ENCODE measurements around the gene OR5AU1. TPM values are rescaled to one million over a fixed set of nuclear protein-coding genes. Genes with fewer than 3 reads are reported as not detected.
A peak's percentile ranks its signal among the peaks of the same experiment; 100 is the strongest.

The OR5AU1 gene
- polyA plus RNA-seq, 1 donor from 2014 or later: not detected

DNA sequence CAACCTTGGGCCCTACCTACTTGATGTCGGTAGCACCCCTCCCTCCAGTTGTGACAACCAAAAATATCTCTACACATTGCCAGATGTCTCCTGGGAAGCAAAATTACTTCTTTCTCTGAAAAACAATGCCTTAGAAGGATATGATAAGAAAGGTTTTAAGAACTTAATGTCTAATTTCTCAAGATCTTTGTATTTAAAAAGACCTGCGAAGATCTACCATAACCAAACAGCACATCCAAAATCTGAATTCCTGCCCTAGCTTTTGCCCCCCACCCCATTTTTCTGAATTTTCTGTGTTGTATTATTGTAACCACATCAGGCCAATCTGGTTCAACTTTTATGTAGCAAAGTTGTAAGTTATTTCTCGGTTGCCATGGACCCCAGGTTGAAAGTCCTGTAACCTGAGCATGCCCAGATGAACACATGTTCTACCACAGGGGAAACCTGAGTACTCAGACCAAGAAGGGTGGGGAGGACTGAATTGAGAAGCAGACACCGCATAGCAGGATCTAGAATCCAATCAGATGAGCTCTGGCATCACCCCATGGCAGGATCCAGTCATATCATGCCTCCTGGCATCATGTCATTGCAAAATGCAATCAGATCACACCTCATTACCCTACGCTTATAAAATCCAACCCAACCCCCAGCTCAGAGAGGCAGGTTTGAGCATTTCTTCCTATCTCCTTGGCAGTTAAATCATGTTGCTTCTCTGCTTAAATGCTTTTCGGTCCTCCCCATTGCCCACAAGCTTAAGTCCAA lies 46.3 kb downstream of the OR5AU1 start:
- Histone ChIP-seq H3K4me2 (ENCODE audit: low read length) (no peak overlapping the region), H3K36me3 (ENCODE audit: insufficient read depth, low read length) (no peaks in the 10 kb centered on the region), H3K9ac (ENCODE audit: low read length) (no peak overlapping the region), H3K27me3 (ENCODE audit: insufficient read depth, low read depth, low read length) (no peaks in the 10 kb centered on the region), H3K9me2 (ENCODE audit: insufficient read depth, low read length) (no peaks in the 10 kb centered on the region), H3F3A (ENCODE audit: insufficient read depth, low read length, poor library complexity, severe bottlenecking) (peaks cover 6% of the 10 kb centered on the region), H4K20me1 (ENCODE audit: insufficient read depth) (no peaks in the 10 kb centered on the region), H3K27ac (ENCODE audit: low read length) (peak overlapping the region; percentile 40), H3K4me3 (ENCODE audit: low read length) (no peak overlapping the region), H3K79me2 (replicated peaks; ENCODE audit: insufficient read depth, low read length) (no peaks in the 10 kb centered on the region), H3K9me3 (ENCODE audit: low read length) (no peaks in the 10 kb centered on the region), H2AFZ (ENCODE audit: low read depth, low read length) (no peak overlapping the region)
- TF ChIP-seq RAD21 (conservative IDR thresholded peaks at IDR 0.05) (no peak), EZH2 (IDR thresholded peaks at IDR 0.05; ENCODE audit: borderline replicate concordance, insufficient read depth, low read length, poor library complexity, severe bottlenecking) (no peak), POLR2AphosphoS5 (IDR thresholded peaks at IDR 0.05) (peak; percentile 19)
- TF ChIP-seq, protein P1, sequence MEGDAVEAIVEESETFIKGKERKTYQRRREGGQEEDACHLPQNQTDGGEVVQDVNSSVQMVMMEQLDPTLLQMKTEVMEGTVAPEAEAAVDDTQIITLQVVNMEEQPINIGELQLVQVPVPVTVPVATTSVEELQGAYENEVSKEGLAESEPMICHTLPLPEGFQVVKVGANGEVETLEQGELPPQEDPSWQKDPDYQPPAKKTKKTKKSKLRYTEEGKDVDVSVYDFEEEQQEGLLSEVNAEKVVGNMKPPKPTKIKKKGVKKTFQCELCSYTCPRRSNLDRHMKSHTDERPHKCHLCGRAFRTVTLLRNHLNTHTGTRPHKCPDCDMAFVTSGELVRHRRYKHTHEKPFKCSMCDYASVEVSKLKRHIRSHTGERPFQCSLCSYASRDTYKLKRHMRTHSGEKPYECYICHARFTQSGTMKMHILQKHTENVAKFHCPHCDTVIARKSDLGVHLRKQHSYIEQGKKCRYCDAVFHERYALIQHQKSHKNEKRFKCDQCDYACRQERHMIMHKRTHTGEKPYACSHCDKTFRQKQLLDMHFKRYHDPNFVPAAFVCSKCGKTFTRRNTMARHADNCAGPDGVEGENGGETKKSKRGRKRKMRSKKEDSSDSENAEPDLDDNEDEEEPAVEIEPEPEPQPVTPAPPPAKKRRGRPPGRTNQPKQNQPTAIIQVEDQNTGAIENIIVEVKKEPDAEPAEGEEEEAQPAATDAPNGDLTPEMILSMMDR (IDR thresholded peaks at IDR 0.05; ENCODE audit: poor library complexity, severe bottlenecking): no peak

DNA sequence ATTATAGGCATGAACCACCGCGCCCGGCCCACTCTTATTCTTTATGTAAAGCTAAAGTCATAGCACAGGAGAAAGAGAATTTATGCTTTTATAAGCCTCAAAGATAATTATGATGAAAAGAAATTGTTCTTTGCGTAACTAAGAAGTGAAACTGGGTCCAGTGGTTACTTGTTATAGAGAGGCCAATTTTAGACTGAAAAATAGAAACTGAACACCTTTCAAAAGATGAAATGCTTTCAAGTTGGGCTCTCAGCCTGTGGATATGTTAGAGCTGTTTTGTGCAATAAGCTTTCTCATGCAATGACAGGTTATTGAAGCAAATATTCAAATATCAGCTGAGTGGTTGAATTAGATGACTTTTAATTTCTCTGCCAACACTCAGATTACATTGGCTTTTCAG lies 47.1 kb downstream of the OR5AU1 start:
- Histone ChIP-seq H4K20me1 (ENCODE audit: insufficient read depth) (no peaks in the 10 kb centered on the region), H3F3A (ENCODE audit: insufficient read depth, low read length, poor library complexity, severe bottlenecking) (peaks cover 6% of the 10 kb centered on the region), H3K9me2 (ENCODE audit: insufficient read depth, low read length) (no peaks in the 10 kb centered on the region), H3K4me2 (ENCODE audit: low read length) (no peak overlapping the region), H2AFZ (ENCODE audit: low read depth, low read length) (no peak overlapping the region), H3K9me3 (ENCODE audit: low read length) (no peaks in the 10 kb centered on the region), H3K79me2 (replicated peaks; ENCODE audit: insufficient read depth, low read length) (no peaks in the 10 kb centered on the region), H3K4me3 (ENCODE audit: low read length) (no peak overlapping the region), H3K36me3 (ENCODE audit: insufficient read depth, low read length) (no peaks in the 10 kb centered on the region), H3K27ac (ENCODE audit: low read length) (no peak overlapping the region), H3K27me3 (ENCODE audit: insufficient read depth, low read depth, low read length) (no peaks in the 10 kb centered on the region), H3K9ac (ENCODE audit: low read length) (no peak overlapping the region)
- TF ChIP-seq EZH2 (IDR thresholded peaks at IDR 0.05; ENCODE audit: borderline replicate concordance, insufficient read depth, low read length, poor library complexity, severe bottlenecking) (no peak), RAD21 (conservative IDR thresholded peaks at IDR 0.05) (no peak), TAF1 (IDR thresholded peaks at IDR 0.05; ENCODE audit: low read depth) (no peak), SMC3 (conservative IDR thresholded peaks at IDR 0.05; ENCODE audit: poor library complexity) (no peak), EP300 (conservative IDR thresholded peaks at IDR 0.05; ENCODE audit: poor library complexity, severe bottlenecking) (no peak), POLR2AphosphoS5 (IDR thresholded peaks at IDR 0.05) (no peak), MXI1 (conservative IDR thresholded peaks at IDR 0.05; ENCODE audit: poor library complexity, severe bottlenecking) (no peak)
- TF ChIP-seq, protein P1 (IDR thresholded peaks at IDR 0.05; ENCODE audit: poor library complexity, severe bottlenecking): no peak
- TF ChIP-seq, protein P2, sequence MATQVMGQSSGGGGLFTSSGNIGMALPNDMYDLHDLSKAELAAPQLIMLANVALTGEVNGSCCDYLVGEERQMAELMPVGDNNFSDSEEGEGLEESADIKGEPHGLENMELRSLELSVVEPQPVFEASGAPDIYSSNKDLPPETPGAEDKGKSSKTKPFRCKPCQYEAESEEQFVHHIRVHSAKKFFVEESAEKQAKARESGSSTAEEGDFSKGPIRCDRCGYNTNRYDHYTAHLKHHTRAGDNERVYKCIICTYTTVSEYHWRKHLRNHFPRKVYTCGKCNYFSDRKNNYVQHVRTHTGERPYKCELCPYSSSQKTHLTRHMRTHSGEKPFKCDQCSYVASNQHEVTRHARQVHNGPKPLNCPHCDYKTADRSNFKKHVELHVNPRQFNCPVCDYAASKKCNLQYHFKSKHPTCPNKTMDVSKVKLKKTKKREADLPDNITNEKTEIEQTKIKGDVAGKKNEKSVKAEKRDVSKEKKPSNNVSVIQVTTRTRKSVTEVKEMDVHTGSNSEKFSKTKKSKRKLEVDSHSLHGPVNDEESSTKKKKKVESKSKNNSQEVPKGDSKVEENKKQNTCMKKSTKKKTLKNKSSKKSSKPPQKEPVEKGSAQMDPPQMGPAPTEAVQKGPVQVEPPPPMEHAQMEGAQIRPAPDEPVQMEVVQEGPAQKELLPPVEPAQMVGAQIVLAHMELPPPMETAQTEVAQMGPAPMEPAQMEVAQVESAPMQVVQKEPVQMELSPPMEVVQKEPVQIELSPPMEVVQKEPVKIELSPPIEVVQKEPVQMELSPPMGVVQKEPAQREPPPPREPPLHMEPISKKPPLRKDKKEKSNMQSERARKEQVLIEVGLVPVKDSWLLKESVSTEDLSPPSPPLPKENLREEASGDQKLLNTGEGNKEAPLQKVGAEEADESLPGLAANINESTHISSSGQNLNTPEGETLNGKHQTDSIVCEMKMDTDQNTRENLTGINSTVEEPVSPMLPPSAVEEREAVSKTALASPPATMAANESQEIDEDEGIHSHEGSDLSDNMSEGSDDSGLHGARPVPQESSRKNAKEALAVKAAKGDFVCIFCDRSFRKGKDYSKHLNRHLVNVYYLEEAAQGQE (IDR thresholded peaks at IDR 0.05; ENCODE audit: borderline replicate concordance): no peak

Measured in neural cell (in vitro differentiated cells).